ENCODE results near the gene ARHGEF17. TPM values are rescaled to one million over a fixed set of nuclear protein-coding genes. Genes with fewer than 3 reads are reported as not detected.

Gene ARHGEF17
- total RNA-seq, 1 experiment from 2014 or later = 6.6 TPM

GRCh38 chr11:73281796-73282660, 26.0 kb upstream of the ARHGEF17 start:
- H3K27me3 ChIP-seq (ENCODE audit: control insufficient read depth, insufficient read depth, low read length) = no peaks in the 10 kb centered on the region
- DNase-seq = no peak
- H3K4me3 ChIP-seq (ENCODE audit: insufficient read depth, low read depth, low read length) = no peak overlapping the region
- no peaks in the 10 kb centered on the region for H3K36me3 ChIP-seq (replicated peaks; ENCODE audit: control insufficient read depth, insufficient read depth, low read length)

- H3K27me3 ChIP-seq (ENCODE audit: control insufficient read depth, insufficient read depth, low read length) = no peaks in the 10 kb centered on the region
- no peak for DNase-seq
- H3K4me3 ChIP-seq (ENCODE audit: insufficient read depth, low read depth, low read length) = no peak overlapping the region
- no peaks in the 10 kb centered on the region for H3K36me3 ChIP-seq (replicated peaks; ENCODE audit: control insufficient read depth, insufficient read depth, low read length)
These were observed 24.6 kb upstream of the ARHGEF17 start for GRCh38 chr11:73283276-73284000.

DNA sequence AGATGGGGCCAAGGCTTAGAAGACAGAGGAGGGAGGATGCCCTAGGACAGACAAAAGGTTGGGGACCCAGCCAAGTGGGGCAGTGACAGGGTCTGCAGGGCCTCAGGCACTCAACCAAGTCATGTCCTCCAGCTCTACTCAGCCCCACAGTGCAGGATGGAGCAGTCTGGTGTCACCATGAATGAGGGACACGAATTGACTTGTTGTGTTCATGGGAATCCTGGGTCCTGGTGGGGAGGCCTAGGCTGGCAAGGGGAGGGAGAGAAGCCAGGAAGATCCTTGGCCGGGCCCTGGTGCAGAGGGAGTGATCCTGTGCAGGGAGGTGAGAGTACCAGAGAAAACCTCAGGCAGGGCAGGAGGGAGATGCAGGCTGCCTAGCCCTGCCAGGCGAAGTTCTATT, 24.0 kb upstream of the ARHGEF17 start:
- H3K36me3 ChIP-seq (replicated peaks; ENCODE audit: control insufficient read depth, insufficient read depth, low read length) = no peaks in the 10 kb centered on the region
- no peak overlapping the region for H3K4me3 ChIP-seq (ENCODE audit: insufficient read depth, low read depth, low read length)
- no peak for DNase-seq
- no peaks in the 10 kb centered on the region for H3K27me3 ChIP-seq (ENCODE audit: control insufficient read depth, insufficient read depth, low read length)

GRCh38 chr11:73285721-73286120, 22.4 kb upstream of the ARHGEF17 start:
- Histone ChIP-seq H3K36me3 (replicated peaks; ENCODE audit: control insufficient read depth, insufficient read depth, low read length) (no peaks in the 10 kb centered on the region), H3K4me3 (ENCODE audit: insufficient read depth, low read depth, low read length) (no peak overlapping the region), H3K27me3 (ENCODE audit: control insufficient read depth, insufficient read depth, low read length) (no peaks in the 10 kb centered on the region)
- DNase-seq = no peak

DNA sequence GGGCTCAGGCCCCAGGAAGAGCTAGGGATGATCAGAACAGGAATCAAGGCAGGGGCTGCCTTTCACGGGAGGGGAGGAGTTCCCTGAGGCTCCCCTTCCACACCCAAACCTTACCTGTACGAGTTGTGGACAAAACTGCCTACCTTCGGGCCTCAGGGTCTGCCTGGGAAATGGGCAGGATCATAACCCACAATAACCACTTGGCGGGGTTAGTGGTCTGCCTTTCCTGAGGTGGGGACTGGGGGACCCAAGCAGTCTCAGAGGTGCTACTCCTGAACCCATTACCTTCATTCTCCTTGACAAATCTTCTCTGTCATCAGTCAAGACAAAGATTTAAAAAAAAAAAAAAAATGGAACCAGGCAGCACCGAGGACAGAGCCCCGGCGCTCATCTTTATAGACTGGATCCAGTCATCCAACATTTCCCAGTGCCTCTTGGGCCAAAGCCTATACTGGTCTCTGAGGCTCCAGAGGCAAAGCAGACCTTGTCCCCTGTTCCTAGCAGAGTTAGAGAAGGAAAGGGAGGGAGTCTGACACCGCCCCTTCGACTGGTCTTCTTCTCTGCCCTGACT, 21.8 kb upstream of the ARHGEF17 start:
- no peaks in the 10 kb centered on the region for H3K27me3 ChIP-seq (ENCODE audit: control insufficient read depth, insufficient read depth, low read length)

GRCh38 chr11:73287400-73288101, 20.5 kb upstream of the ARHGEF17 start:
- DNase-seq = no peak
- no peak overlapping the region for H3K4me3 ChIP-seq (ENCODE audit: insufficient read depth, low read depth, low read length)
- H3K27me3 ChIP-seq (ENCODE audit: control insufficient read depth, insufficient read depth, low read length) = peaks cover 1% of the 10 kb centered on the region
- H3K36me3 ChIP-seq (replicated peaks; ENCODE audit: control insufficient read depth, insufficient read depth, low read length) = no peaks in the 10 kb centered on the region

More for the DNA sequence above, 21.8 kb upstream of the ARHGEF17 start:
- DNase-seq = peak; percentile 56
- Histone ChIP-seq H3K4me3 (ENCODE audit: insufficient read depth, low read depth, low read length) (no peak overlapping the region), H3K36me3 (replicated peaks; ENCODE audit: control insufficient read depth, insufficient read depth, low read length) (no peaks in the 10 kb centered on the region)

GRCh38 chr11:73288192-73288872, 19.7 kb upstream of the ARHGEF17 start:
- peaks cover 1% of the 10 kb centered on the region for H3K27me3 ChIP-seq (ENCODE audit: control insufficient read depth, insufficient read depth, low read length)
- no peak overlapping the region for H3K4me3 ChIP-seq (ENCODE audit: insufficient read depth, low read depth, low read length)
- no peak for DNase-seq

GRCh38 chr11:73288873-73289707, 19.0 kb upstream of the ARHGEF17 start:
- no peaks in the 10 kb centered on the region for H3K36me3 ChIP-seq (replicated peaks; ENCODE audit: control insufficient read depth, insufficient read depth, low read length)
- no peak overlapping the region for H3K4me3 ChIP-seq (ENCODE audit: insufficient read depth, low read depth, low read length)
- DNase-seq = peak; percentile 96
- H3K27me3 ChIP-seq (ENCODE audit: control insufficient read depth, insufficient read depth, low read length) = peaks cover 3% of the 10 kb centered on the region

More at GRCh38 chr11:73288192-73288872, 19.7 kb upstream of the ARHGEF17 start:
- H3K36me3 ChIP-seq (replicated peaks; ENCODE audit: control insufficient read depth, insufficient read depth, low read length) = no peaks in the 10 kb centered on the region

GRCh38 chr11:73290536-73290935, 17.5 kb upstream of the ARHGEF17 start:
- no peaks in the 10 kb centered on the region for H3K36me3 ChIP-seq (replicated peaks; ENCODE audit: control insufficient read depth, insufficient read depth, low read length)
- no peak for DNase-seq

DNA sequence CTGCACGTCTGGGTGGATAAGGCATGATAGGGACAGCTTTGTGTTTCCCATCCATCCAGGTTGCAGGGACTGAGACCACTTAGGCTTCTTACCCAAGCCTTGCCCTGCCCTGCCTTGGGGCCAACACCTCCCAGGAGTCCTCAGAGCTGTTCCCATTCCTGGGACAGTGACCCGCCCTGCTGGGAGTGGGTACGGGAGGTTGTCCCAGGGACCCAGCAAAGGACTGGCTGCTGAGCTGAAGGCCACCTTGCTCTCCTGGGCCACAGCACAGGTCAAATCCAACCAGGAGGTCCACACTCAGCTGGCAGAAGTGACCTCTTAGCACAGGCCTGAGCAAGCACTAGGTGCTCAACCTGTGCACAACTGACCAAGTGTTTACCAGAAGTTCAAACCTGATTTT, 16.9 kb upstream of the ARHGEF17 start:
- DNase-seq = no peak
- Histone ChIP-seq H3K36me3 (replicated peaks; ENCODE audit: control insufficient read depth, insufficient read depth, low read length) (no peaks in the 10 kb centered on the region), H3K27me3 (ENCODE audit: control insufficient read depth, insufficient read depth, low read length) (peaks cover 3% of the 10 kb centered on the region), H3K4me3 (ENCODE audit: insufficient read depth, low read depth, low read length) (no peak overlapping the region)

More at GRCh38 chr11:73290536-73290935, 17.5 kb upstream of the ARHGEF17 start:
- H3K4me3 ChIP-seq (ENCODE audit: insufficient read depth, low read depth, low read length) = no peak overlapping the region
- H3K27me3 ChIP-seq (ENCODE audit: control insufficient read depth, insufficient read depth, low read length) = peaks cover 3% of the 10 kb centered on the region

DNA sequence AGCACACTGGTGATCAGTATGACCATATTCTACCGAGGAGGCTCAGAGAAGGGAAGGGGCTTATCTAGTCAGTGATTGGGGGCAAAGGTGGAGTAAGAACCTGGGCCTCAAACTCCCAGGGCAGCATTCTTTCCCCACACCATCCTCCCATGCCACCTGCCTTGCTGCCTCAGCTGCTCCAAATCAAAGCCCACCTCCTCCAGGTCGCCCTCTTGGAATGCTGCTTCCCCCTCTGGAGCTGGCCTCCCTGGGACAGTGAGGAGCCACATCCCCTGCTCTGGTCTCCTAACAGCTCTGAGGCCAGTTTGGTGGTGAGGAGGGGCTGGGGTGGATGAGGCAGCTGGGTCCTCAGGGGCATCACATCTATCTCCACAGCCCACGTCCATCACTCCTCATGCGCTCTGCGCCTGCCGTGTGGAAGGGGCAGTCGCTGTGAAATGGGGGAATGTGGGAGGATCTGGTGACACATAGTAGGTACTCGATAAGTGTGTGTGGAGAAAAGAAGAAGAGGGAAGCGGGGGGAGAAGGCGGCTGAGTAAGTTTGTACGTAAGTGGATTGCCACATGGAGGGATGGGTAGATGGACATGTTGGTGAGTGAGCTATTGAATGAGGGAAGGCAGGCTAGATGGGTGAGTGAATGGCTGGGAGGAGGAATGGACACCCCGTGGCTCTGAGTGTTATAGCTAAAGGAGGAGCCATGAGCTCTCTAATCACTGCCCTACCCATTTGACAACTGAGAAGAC, 16.1 kb upstream of the ARHGEF17 start:
- Histone ChIP-seq H3K4me3 (ENCODE audit: insufficient read depth, low read depth, low read length) (no peak overlapping the region), H3K36me3 (replicated peaks; ENCODE audit: control insufficient read depth, insufficient read depth, low read length) (no peaks in the 10 kb centered on the region), H3K27me3 (ENCODE audit: control insufficient read depth, insufficient read depth, low read length) (peaks cover 3% of the 10 kb centered on the region)
- no peak for DNase-seq

DNA sequence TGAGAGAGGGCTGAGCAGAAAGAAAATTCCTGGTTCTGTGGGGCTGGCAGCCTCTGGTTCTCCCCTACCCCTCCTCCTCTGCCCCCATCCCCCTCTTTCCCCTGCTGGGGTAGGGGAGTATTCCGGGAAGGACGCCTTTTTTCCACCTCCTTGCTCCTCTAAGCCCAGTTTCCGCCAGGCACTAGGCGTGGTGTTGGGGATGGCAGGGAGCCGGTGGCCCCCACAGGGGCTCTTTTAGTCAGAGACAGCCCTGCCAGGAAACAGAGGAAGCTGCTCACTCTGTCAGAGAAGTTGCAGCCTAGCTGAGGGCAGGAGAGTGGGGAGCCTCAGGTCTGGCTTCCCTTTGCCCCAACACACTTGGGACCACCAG, 15.6 kb upstream of the ARHGEF17 start:
- Histone ChIP-seq H3K27me3 (ENCODE audit: control insufficient read depth, insufficient read depth, low read length) (peaks cover 3% of the 10 kb centered on the region), H3K4me3 (ENCODE audit: insufficient read depth, low read depth, low read length) (no peak overlapping the region), H3K36me3 (replicated peaks; ENCODE audit: control insufficient read depth, insufficient read depth, low read length) (no peaks in the 10 kb centered on the region)
- DNase-seq = peak; percentile 63
